Thyroid gland (tissue), 4 donors: ENCODE measurements around the gene ARL4C.

Experiments used
- CTCF ChIP-seq, 6 experiments: fragments of 200-600 bp in 3 of 6; fragments of 450-650 bp in 3 of 6; sonication (generic) in 3 of 6; IDR thresholded peaks; one replicate each; pipeline ENCODE4 v1.5.1; 2016 to 2019; ENCODE audit warnings: antibody characterized with exemption in 6 of 6, mild to moderate bottlenecking in 2 of 6, inconsistent platforms in 1 of 6, moderate library complexity in 1 of 6
- POLR2A ChIP-seq, 2 donors: fragments of 450-650 bp; IDR thresholded peaks; one replicate each; pipeline ENCODE4 v1.6.1; 2017; ENCODE audit warnings: antibody characterized with exemption in 2 of 2, mild to moderate bottlenecking in 2 of 2, moderate library complexity in 1 of 2

- TF ChIP-seq CTCF (IDR thresholded peaks at IDR 0.05) = no peak
- no peak for TF ChIP-seq POLR2A (IDR thresholded peaks at IDR 0.05)
Observed at GRCh38 chr2:234521536-234521935, 24.7 kb upstream of the ARL4C start.
